HG03108 (cell line): ENCODE results near the gene DOK3.

ENCODE experiments used
- ATAC-seq: cut with Tn5 transposase; IDR thresholded peaks from one replicate; pipeline ENCODE4 v1.9.1; 2021; ENCODE audit warnings: moderate library complexity; ENCODE audit not compliant: unreplicated experiment

Gene DOK3

DNA sequence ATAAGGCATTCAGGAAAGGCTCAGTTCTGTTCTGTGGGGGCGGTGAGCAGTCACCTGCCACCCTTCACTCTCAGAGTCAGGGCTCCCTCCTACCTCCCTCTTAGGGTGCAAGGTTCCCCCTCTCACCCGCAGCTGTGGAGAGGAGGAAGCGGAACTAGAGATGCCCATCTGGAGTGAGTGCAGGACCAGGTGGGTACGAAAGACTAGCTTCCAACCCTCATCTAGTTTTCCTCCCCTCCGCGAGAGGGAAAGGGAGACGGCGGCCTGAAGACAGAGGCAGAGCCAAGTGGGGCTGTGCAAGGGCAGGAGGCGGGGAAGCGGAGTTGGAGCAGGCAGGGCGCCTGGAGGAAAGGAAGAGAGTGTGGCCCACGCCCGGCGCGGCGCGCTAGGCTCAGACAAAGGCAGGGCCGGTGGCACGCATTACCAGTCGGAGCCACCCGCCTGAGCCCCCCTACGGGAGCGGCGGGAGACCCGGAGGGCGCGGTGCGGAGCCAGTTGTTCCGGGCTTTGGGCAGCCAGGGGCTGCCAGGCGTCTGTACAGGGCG lies 55.7 kb downstream of the DOK3 start:
- ATAC-seq = no peak

- ATAC-seq = no peak
Measured at GRCh38 chr5:177452688-177453638, 56.7 kb downstream of the DOK3 start.
